HepG2 (cell line): ENCODE measurements around the gene DSTN. TPM values are rescaled to one million over a fixed set of nuclear protein-coding genes. Genes with fewer than 3 reads are reported as not detected.

ENCODE experiments used
- ATAC-seq: fragments of 200-7000 bp; cut with Tn5 transposase; 3 replicates; pipeline ENCODE4 v1.9.1; 2020; ENCODE audit warnings: mild to moderate bottlenecking, moderate library complexity
- BruUV-seq: library from RNA; stranded (reverse); fragments of 400-500 nt; replicated peaks from 2 replicates; lab custom pipeline; 2021; lab: Mats Ljungman, UMichigan
- CTCF ChIA-PET: fragments of 300-600 bp; formaldehyde crosslinking; extraction: SDS; loops from one replicate; lab custom pipeline; 2021; ENCODE audit warnings: low total read pairs, inconsistent platforms, low intra/inter-chr PET ratio; lab: Yijun Ruan, JAX
- POLR2A ChIA-PET: fragments of 350-600 bp; sonication (Branson Sonifier 250); formaldehyde crosslinking; loops from one replicate; lab custom pipeline; 2020; ENCODE audit warnings: antibody characterized with exemption, inconsistent platforms; lab: Yijun Ruan, JAX
- DNase-seq: peaks from one replicate; pipeline ENCODE4 v3.0.0-alpha.2; 2015; ENCODE audit warnings: low spot score
- FAIRE-seq: peaks from 3 replicates; lab custom pipeline; 2011; peaks lifted over from hg19 to GRCh38; lab: Jason Lieb, UNC
- H2AFZ ChIP-seq: one replicate; pipeline ENCODE4 v1.6.1; 2011; ENCODE audit warnings: low read length, inconsistent platforms
- H3K27ac ChIP-seq: fragments of 300-600 bp; 3 replicates; pipeline ENCODE4 v1.8.0; 2011; ENCODE audit warnings: mixed run types, mild to moderate bottlenecking, mixed read lengths, low read length, inconsistent platforms; ENCODE audit not compliant: insufficient read depth; ENCODE audit errors: extremely low read length
- H3K27me3 ChIP-seq, 2 experiments: fragments of 200-600 bp in 1 of 2; 2 replicates in 1 of 2; 3 replicates in 1 of 2; pipeline versions ENCODE4 v1.6.0 to v1.8.0; 2011; ENCODE audit warnings: low read length in 2 of 2, mild to moderate bottlenecking in 2 of 2, moderate library complexity in 2 of 2, inconsistent platforms in 1 of 2; ENCODE audit not compliant: insufficient read depth in 2 of 2, control insufficient read depth in 1 of 2
- H3K36me3 ChIP-seq, 2 experiments: fragments of 200-600 bp in 1 of 2; replicated peaks in 1 of 2; 2 replicates in 1 of 2; 3 replicates in 1 of 2; pipeline versions ENCODE4 v1.5.1 to v1.8.0; 2011; ENCODE audit warnings: low read length in 2 of 2, inconsistent platforms in 1 of 2; ENCODE audit not compliant: insufficient read depth in 2 of 2, control insufficient read depth in 1 of 2
- H3K4me1 ChIP-seq: 2 replicates; pipeline ENCODE4 v1.5.1; 2012; ENCODE audit warnings: low read length, inconsistent platforms; ENCODE audit not compliant: insufficient read depth
- H3K4me2 ChIP-seq: 2 replicates; pipeline ENCODE4 v1.6.0; 2011; ENCODE audit warnings: low read depth, low read length, inconsistent platforms
- H3K4me3 ChIP-seq, 3 experiments: fragments of 200-600 bp in 1 of 3; sonication (generic), shearing (Covaris generic) in 1 of 3; replicated peaks in 1 of 3; 2 replicates each; pipeline ENCODE4 v1.5.1; 2011 to 2016; ENCODE audit warnings: low read length in 3 of 3, inconsistent platforms in 2 of 3, low read depth in 2 of 3, mild to moderate bottlenecking in 2 of 3, control low read depth in 1 of 3, mixed read lengths in 1 of 3; ENCODE audit not compliant: insufficient read depth in 1 of 3
- H3K79me2 ChIP-seq: one replicate; pipeline ENCODE4 v1.6.1; 2011; ENCODE audit warnings: low read length, inconsistent platforms; ENCODE audit not compliant: insufficient read depth
- H3K9ac ChIP-seq: 2 replicates; pipeline ENCODE4 v1.6.0; 2011; ENCODE audit warnings: mild to moderate bottlenecking, low read depth, low read length, inconsistent platforms; ENCODE audit not compliant: insufficient read depth
- H3K9me3 ChIP-seq: 2 replicates; pipeline ENCODE4 v1.5.1; 2012; ENCODE audit warnings: mild to moderate bottlenecking, low read length
- H4K20me1 ChIP-seq: 2 replicates; pipeline ENCODE4 v1.6.0; 2011; ENCODE audit warnings: inconsistent platforms, mild to moderate bottlenecking, low read length, moderate library complexity; ENCODE audit not compliant: insufficient read depth
- AGO1 ChIP-seq: fragments of 200-400 bp; formaldehyde crosslinking; IDR thresholded peaks from 2 replicates; pipeline ENCODE4 v1.6.1; 2017; ENCODE audit warnings: mild to moderate bottlenecking, low read depth, low read length, moderate library complexity; ENCODE audit not compliant: poor library complexity, severe bottlenecking
- ATF7-NPFF ChIP-seq: sonication (generic); formaldehyde crosslinking; IDR thresholded peaks from 2 replicates; pipeline ENCODE4 v1.8.1; 2023; ENCODE audit warnings: mild to moderate bottlenecking, low read depth, missing genetic modification reagents, moderate library complexity
- CBFB ChIP-seq: sonication (generic); formaldehyde crosslinking; IDR thresholded peaks from 2 replicates; pipeline ENCODE4 v1.4.0; 2020; ENCODE audit warnings: missing genetic modification reagents
- HES4 ChIP-seq: sonication (generic); formaldehyde crosslinking; IDR thresholded peaks from 2 replicates; pipeline ENCODE4 v1.9.0; 2021; ENCODE audit warnings: mild to moderate bottlenecking, missing genetic modification reagents, borderline replicate concordance
- HMG20B ChIP-seq: conservative IDR thresholded peaks from 2 replicates; pipeline ENCODE4 v1.6.1; 2016; ENCODE audit warnings: missing genetic modification reagents, missing compliant biosample characterization
- HOXA9 ChIP-seq: sonication (generic); formaldehyde crosslinking; IDR thresholded peaks from 2 replicates; pipeline ENCODE4 v1.8.1; 2022; ENCODE audit warnings: missing genetic modification reagents, mild to moderate bottlenecking, moderate library complexity, borderline replicate concordance
- NONO ChIP-seq, 2 experiments: fragments of 450-650 bp in 1 of 2; sonication (generic) in 1 of 2; formaldehyde crosslinking in 1 of 2; IDR thresholded peaks in 1 of 2; conservative IDR thresholded peaks in 1 of 2; 2 replicates each; pipeline versions ENCODE4 v1.6.1 to v1.8.0; 2017 to 2022; ENCODE audit warnings: mild to moderate bottlenecking in 1 of 2, missing genetic modification reagents in 1 of 2, moderate library complexity in 1 of 2
- NR1H2 ChIP-seq: sonication (generic); formaldehyde crosslinking; IDR thresholded peaks from 2 replicates; pipeline ENCODE4 v1.8.1; 2022; ENCODE audit warnings: low read depth, missing genetic modification reagents, borderline replicate concordance
- PCBP1 ChIP-seq: fragments of 200-400 bp; formaldehyde crosslinking; IDR thresholded peaks from 2 replicates; pipeline ENCODE4 v1.6.1; 2017; ENCODE audit warnings: mild to moderate bottlenecking, low read depth, low read length, borderline replicate concordance
- SNAPC2 ChIP-seq: sonication (generic); formaldehyde crosslinking; IDR thresholded peaks from 2 replicates; pipeline ENCODE4 v1.8.1; 2022; ENCODE audit warnings: mild to moderate bottlenecking, missing genetic modification reagents
- XBP1 ChIP-seq: sonication (generic); formaldehyde crosslinking; IDR thresholded peaks from 2 replicates; pipeline ENCODE4 v1.5.0; 2020; ENCODE audit warnings: missing genetic modification reagents
- ZNF446 ChIP-seq: sonication (generic); formaldehyde crosslinking; IDR thresholded peaks from 2 replicates; pipeline ENCODE4 v1.5.0; 2020; ENCODE audit warnings: mild to moderate bottlenecking, missing genetic modification reagents
- ZNF547 ChIP-seq: sonication (generic); formaldehyde crosslinking; IDR thresholded peaks from 2 replicates; pipeline ENCODE4 v1.5.1; 2020; ENCODE audit warnings: mild to moderate bottlenecking, missing genetic modification reagents
- ZNF761 ChIP-seq: sonication (generic); formaldehyde crosslinking; conservative IDR thresholded peaks from 2 replicates; pipeline ENCODE4 v1.4.0; 2020; ENCODE audit warnings: mild to moderate bottlenecking, missing genetic modification reagents
- ZNF780A ChIP-seq: sonication (generic); formaldehyde crosslinking; IDR thresholded peaks from 2 replicates; pipeline ENCODE4 v1.8.0; 2022; ENCODE audit warnings: mild to moderate bottlenecking, missing genetic modification reagents, moderate library complexity
- WGBS: methylation state at CpG from one replicate; pipeline ENCODE4 v1.1.6; 2017; ENCODE audit warnings: low lambda C conversion rate; 5-methylcytosine and 5-hydroxymethylcytosine counted together
- in situ Hi-C: cut with HindIII; loops from 2 replicates; pipeline ENCODE4 v1.10.0; 2017; ENCODE audit warnings: low pct_unique_long_range_greater_than_20kb; ENCODE audit not compliant: extremely low pct_ligation_motif_present
- intact Hi-C: fragments of 100-400 bp; cut with micrococcal nuclease; formaldehyde crosslinking; loops from one replicate; pipeline ENCODE4 v1.10.0; 2022; ENCODE audit not compliant: unreplicated experiment
- polyA plus RNA-seq, 8 experiments: library from polyadenylated mRNA; depleted of rRNA in 3 of 8; stranded (reverse) in 7 of 8; unstranded in 1 of 8; fragments of >200 nt; fragmentation: Illumina TruSeq in 4 of 8; extraction: Trizol in 4 of 8; gene quantifications; 2 replicates each; pipeline versions ENCODE4 v1.2.1 to v1.2.3, GENCODE V29; 2011 to 2016; ENCODE audit warnings: low read depth in 4 of 8, missing spikeins in 1 of 8, mixed read lengths in 1 of 8; ENCODE audit not compliant: insufficient read depth in 1 of 8
- total RNA-seq, 5 experiments: library from RNA; depleted of rRNA; stranded (reverse); fragments of >200 nt; fragmentation: Illumina TruSeq; extraction: Trizol; gene quantifications; 2 replicates each; pipeline ENCODE4 v1.2.3, GENCODE V29; 2016; ENCODE audit warnings: low read depth in 1 of 5
- TF ChIP-seq, protein P1 (sequence below): IDR thresholded peaks from 2 replicates; pipeline ENCODE4 v1.6.1; 2016; ENCODE audit warnings: control low read depth
- TF ChIP-seq, protein P2 (sequence below): IDR thresholded peaks from 2 replicates; pipeline ENCODE4 v1.6.1; 2016; ENCODE audit warnings: missing genetic modification reagents, missing compliant biosample characterization
- TF ChIP-seq, protein P3 (sequence below): sonication (generic); formaldehyde crosslinking; IDR thresholded peaks from 2 replicates; pipeline ENCODE4 v1.4.0; 2020; ENCODE audit warnings: mild to moderate bottlenecking, low read depth, missing genetic modification reagents
- TF ChIP-seq, protein P4 (sequence below): sonication (generic); formaldehyde crosslinking; IDR thresholded peaks from 2 replicates; pipeline ENCODE4 v1.4.0; 2020; ENCODE audit warnings: mild to moderate bottlenecking, missing genetic modification reagents

DSTN gene
- total and polyA plus RNA-seq, 2 of the 13 experiments (the other 11 are each of a cell fraction or from before 2014, with no cell fraction given) = 27.6 to 106 TPM

DNA sequence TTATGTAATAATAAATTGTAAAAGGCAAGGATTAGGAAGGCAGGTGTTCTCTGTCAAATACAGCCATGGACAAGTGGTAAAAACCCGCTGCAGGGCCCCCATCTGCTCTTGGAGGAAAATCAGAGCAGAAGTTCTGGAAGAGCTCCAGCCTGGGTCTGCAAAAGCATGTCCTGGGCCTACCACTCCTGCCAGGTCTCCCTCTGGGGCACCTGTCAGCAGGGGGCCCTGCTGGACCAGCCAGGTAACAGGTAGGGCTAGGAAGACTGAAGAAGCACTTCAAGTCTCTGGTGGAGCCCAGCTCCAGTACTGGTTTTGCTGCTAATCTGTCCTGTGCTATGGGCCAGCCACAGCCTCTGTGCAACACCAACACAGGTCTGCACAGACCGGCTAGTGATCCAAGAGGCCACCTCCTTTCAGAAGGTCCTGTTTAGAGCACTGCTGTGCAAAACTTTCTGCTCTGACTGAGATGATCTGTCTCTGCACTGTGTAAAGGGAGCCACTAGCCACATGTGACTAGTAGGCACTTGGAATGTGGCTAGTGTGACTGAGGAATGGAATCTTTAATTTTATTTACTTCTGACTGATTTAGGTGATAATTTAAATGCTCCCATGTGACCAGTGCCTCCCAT is 82.0 kb downstream of the DSTN start (continued):
- 0 out of 2 replicates have a peak, but pooled peaks have one; percentile 31 for TF ChIP-seq ATF7-NPFF (CRISPR knock-in tag)
- TF ChIP-seq XBP1 (CRISPR knock-in tag) = no peak
- 0 out of 2 replicates have a peak, but pooled peaks have one; percentile 70 for TF ChIP-seq SNAPC2 (CRISPR knock-in tag)
- no peak for TF ChIP-seq HMG20B (CRISPR knock-in tag)
- TF ChIP-seq, protein P1, sequence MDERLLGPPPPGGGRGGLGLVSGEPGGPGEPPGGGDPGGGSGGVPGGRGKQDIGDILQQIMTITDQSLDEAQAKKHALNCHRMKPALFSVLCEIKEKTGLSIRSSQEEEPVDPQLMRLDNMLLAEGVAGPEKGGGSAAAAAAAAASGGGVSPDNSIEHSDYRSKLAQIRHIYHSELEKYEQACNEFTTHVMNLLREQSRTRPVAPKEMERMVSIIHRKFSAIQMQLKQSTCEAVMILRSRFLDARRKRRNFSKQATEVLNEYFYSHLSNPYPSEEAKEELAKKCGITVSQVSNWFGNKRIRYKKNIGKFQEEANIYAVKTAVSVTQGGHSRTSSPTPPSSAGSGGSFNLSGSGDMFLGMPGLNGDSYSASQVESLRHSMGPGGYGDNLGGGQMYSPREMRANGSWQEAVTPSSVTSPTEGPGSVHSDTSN (CRISPR knock-in tag) = no peak
- TF ChIP-seq, protein P2, sequence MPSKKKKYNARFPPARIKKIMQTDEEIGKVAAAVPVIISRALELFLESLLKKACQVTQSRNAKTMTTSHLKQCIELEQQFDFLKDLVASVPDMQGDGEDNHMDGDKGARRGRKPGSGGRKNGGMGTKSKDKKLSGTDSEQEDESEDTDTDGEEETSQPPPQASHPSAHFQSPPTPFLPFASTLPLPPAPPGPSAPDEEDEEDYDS = no peak
- TF ChIP-seq, protein P3, sequence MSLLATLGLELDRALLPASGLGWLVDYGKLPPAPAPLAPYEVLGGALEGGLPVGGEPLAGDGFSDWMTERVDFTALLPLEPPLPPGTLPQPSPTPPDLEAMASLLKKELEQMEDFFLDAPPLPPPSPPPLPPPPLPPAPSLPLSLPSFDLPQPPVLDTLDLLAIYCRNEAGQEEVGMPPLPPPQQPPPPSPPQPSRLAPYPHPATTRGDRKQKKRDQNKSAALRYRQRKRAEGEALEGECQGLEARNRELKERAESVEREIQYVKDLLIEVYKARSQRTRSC (CRISPR knock-in tag) = no peak
- TF ChIP-seq ZNF547 (CRISPR knock-in tag) = 0 out of 2 replicates have a peak, but pooled peaks have one; percentile 42
- TF ChIP-seq ZNF761 (CRISPR knock-in tag) = no peak
- TF ChIP-seq NR1H2 (CRISPR knock-in tag) = no peak
- no peak for TF ChIP-seq CBFB (CRISPR knock-in tag)

DNA sequence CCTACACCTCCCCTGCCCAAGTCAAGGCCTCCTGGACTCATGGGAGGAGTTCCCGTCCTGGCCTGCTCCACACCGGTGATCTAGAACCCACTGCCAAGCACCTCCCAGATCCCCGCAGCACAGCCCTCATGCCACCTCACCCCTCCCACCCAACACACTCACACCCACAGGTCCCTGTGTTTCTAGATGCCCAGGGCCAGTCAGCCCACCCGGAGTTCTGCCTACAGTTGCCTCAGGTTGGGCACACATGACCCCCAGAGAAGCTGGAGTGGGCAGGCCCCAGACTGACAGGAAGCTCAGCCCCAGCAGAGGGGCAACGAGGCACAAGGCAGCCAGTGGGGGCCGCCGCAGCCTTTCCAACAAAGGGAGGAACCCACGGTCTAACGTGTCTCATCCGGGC is 82.5 kb downstream of the DSTN start:
- Histone ChIP-seq H3K27ac (no peak overlapping the region), H3K4me3 (no peak overlapping the region)
- TF ChIP-seq ZNF446 (0 out of 2 replicates have a peak, but pooled peaks have one; percentile 38), HOXA9 (CRISPR knock-in tag) (no peak), ZNF780A (CRISPR knock-in tag) (no peak), HES4 (peak; percentile 73), ZNF547 (CRISPR knock-in tag) (0 out of 2 replicates have a peak, but pooled peaks have one; percentile 35), NONO (IDR thresholded peaks at IDR 0.05) (no peak), NONO (CRISPR knock-in tag; conservative IDR thresholded peaks at IDR 0.05) (0 out of 2 replicates have a peak, but pooled peaks have one; percentile 56), AGO1 (peak; percentile 60), PCBP1 (0 out of 2 replicates have a peak, but pooled peaks have one; percentile 58)
- TF ChIP-seq, protein P4, sequence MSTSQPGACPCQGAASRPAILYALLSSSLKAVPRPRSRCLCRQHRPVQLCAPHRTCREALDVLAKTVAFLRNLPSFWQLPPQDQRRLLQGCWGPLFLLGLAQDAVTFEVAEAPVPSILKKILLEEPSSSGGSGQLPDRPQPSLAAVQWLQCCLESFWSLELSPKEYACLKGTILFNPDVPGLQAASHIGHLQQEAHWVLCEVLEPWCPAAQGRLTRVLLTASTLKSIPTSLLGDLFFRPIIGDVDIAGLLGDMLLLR = 0 out of 2 replicates have a peak, but pooled peaks have one; percentile 20

More for the DNA sequence above, 82.5 kb downstream of the DSTN start:
- peaks cover 91% of the 10 kb centered on the region for H3K79me2 ChIP-seq
- FAIRE-seq (no peak), ATAC-seq (peak; percentile 4; the same call in 2 of the 3 replicates), DNase-seq (no peak)
- ChIA-PET POLR2A (interaction anchor here (0.9 kb wide), 1 partner anchor 13 kb away, joined by 3 read pairs; no protein-coding TSS in a partner anchor), CTCF (no interaction called here)
- H3K36me3 ChIP-seq = peaks cover 49 to 74% of the 10 kb centered on the region in 2 experiments
- H3K9ac ChIP-seq = no peak overlapping the region
- WGBS = 96% methylated on average over 10 of the region's 10 CpGs
- peaks cover 21% of the 10 kb centered on the region for H3K4me1 ChIP-seq
- no peak overlapping the region for H2AFZ ChIP-seq
- intact Hi-C loops = no loop called here
- in situ Hi-C loops = no loop called here
- no peaks in the 10 kb centered on the region for H3K27me3 ChIP-seq
- BruUV-seq = no TSS peak
- no peaks in the 10 kb centered on the region for H3K9me3 ChIP-seq
- peaks cover 86% of the 10 kb centered on the region for H4K20me1 ChIP-seq
- no peak overlapping the region for H3K4me2 ChIP-seq
